ENCODE results near the gene RGS17. TPM values are rescaled to one million over a fixed set of nuclear protein-coding genes. Genes with fewer than 3 reads are reported as not detected.
A peak's percentile ranks its signal among the peaks of the same experiment; 100 is the strongest.
"Not testable (repeated sequence)": the region's sequence is repeated elsewhere in the genome, so short reads cannot be mapped to it uniquely, and the experiment has no call there.

RGS17 gene
- total and polyA plus RNA-seq, 2 of the 13 experiments (the other 11 are each of a cell fraction or from before 2014, with no cell fraction given), result 0.04 TPM; not detected in 1

- TF ChIP-seq ZNF496 (CRISPR knock-in tag; IDR thresholded peaks at IDR 0.05; ENCODE audit: insufficient replicate concordance) (no peak), REST (IDR thresholded peaks at IDR 0.05; ENCODE audit: borderline replicate concordance in 1 of 2, low read depth in 1 of 2, low read length in 2 of 2) (peak in 1 of 2 experiments; percentile 84; a peak in 2 of 4 replicates)
- in situ Hi-C loops (cut with HindIII; ENCODE audit: extremely low pct_ligation_motif_present, low pct_unique_long_range_greater_than_20kb), result no loop called here
- no peak overlapping the region for H2AFZ ChIP-seq (ENCODE audit: low read length)
- H4K20me1 ChIP-seq (ENCODE audit: insufficient read depth, low read length), result no peaks in the 10 kb centered on the region
- CTCF ChIA-PET (ENCODE audit: low intra/inter-chr PET ratio, low total read pairs), result no interaction called here
- H3K4me1 ChIP-seq (ENCODE audit: insufficient read depth, low read length), result no peaks in the 10 kb centered on the region
- no peak for ATAC-seq
- no peak for FAIRE-seq
- no peaks in the 10 kb centered on the region for H3K9me3 ChIP-seq (ENCODE audit: low read length)
- peaks cover 0 to 2% of the 10 kb centered on the region in 2 experiments; a peak in 1 of 5 replicates for H3K27me3 ChIP-seq (ENCODE audit: control insufficient read depth in 1 of 2, insufficient read depth in 2 of 2, low read length in 2 of 2)
- no TSS peak for BruUV-seq (replicated peaks)
- no peaks in the 10 kb centered on the region for H3K36me3 ChIP-seq (replicated peaks in 1 of 2; ENCODE audit: control insufficient read depth in 1 of 2, insufficient read depth in 2 of 2, low read length in 2 of 2)
- intact Hi-C loops (cut with micrococcal nuclease; ENCODE audit: unreplicated experiment), result no loop called here
- WGBS (ENCODE audit: low lambda C conversion rate), result 6% methylated on average over 1 of the region's 1 CpG
- POLR2A ChIA-PET, result no interaction called here
- no peak overlapping the region for H3K4me2 ChIP-seq (ENCODE audit: low read depth, low read length)
- no peak overlapping the region for H3K27ac ChIP-seq (ENCODE audit: extremely low read length, insufficient read depth, low read length)
- no peak for DNase-seq (ENCODE audit: low spot score)
- no peaks in the 10 kb centered on the region for H3K79me2 ChIP-seq (ENCODE audit: insufficient read depth, low read length)
- H3K4me3 ChIP-seq (replicated peaks in 1 of 3; ENCODE audit: insufficient read depth in 1 of 3, low read depth in 2 of 3, low read length in 3 of 3), result no peak overlapping the region
- no peak overlapping the region for H3K9ac ChIP-seq (ENCODE audit: insufficient read depth, low read depth, low read length)
These were observed 7.8 kb upstream of the RGS17 start for GRCh38 chr6:153138930-153139329.

- in situ Hi-C loops (cut with HindIII; ENCODE audit: extremely low pct_ligation_motif_present, low pct_unique_long_range_greater_than_20kb) (no loop called here), intact Hi-C loops (cut with micrococcal nuclease; ENCODE audit: unreplicated experiment) (no loop called here)
- no peak overlapping the region for H3K4me3 ChIP-seq (replicated peaks in 1 of 3; ENCODE audit: insufficient read depth in 1 of 3, low read depth in 2 of 3, low read length in 3 of 3)
- H4K20me1 ChIP-seq (ENCODE audit: insufficient read depth, low read length), result no peaks in the 10 kb centered on the region
- no peak overlapping the region for H3K4me2 ChIP-seq (ENCODE audit: low read depth, low read length)
- no peak for ATAC-seq
- FAIRE-seq, result no peak
- H3K9ac ChIP-seq (ENCODE audit: insufficient read depth, low read depth, low read length), result no peak overlapping the region
- no TSS peak for BruUV-seq (replicated peaks)
- TF ChIP-seq EED (CRISPR knock-in tag; IDR thresholded peaks at IDR 0.05) (no peak), RCOR2 (CRISPR knock-in tag; IDR thresholded peaks at IDR 0.05) (no peak), RNF2 (conservative IDR thresholded peaks at IDR 0.05; ENCODE audit: low read depth) (no peak), SOX13 (IDR thresholded peaks at IDR 0.05) (no peak), SOX13 (CRISPR knock-in tag; conservative IDR thresholded peaks at IDR 0.05 in 1 of 2, IDR thresholded peaks at IDR 0.05 in 1 of 2) (no peak), HOXA3 (CRISPR knock-in tag; IDR thresholded peaks at IDR 0.05) (no peak)
- CTCF ChIA-PET (ENCODE audit: low intra/inter-chr PET ratio, low total read pairs), result no interaction called here
- no peaks in the 10 kb centered on the region for H3K79me2 ChIP-seq (ENCODE audit: insufficient read depth, low read length)
- POLR2A ChIA-PET, result no interaction called here
- WGBS (ENCODE audit: low lambda C conversion rate), result 1% methylated on average over 2 of the region's 2 CpGs
- peaks cover 3% of the 10 kb centered on the region for H3K4me1 ChIP-seq (ENCODE audit: insufficient read depth, low read length)
- H2AFZ ChIP-seq (ENCODE audit: low read length), result no peak overlapping the region
- DNase-seq (ENCODE audit: low spot score), result no peak
- H3K36me3 ChIP-seq (replicated peaks in 1 of 2; ENCODE audit: control insufficient read depth in 1 of 2, insufficient read depth in 2 of 2, low read length in 2 of 2), result no peaks in the 10 kb centered on the region
- no peaks in the 10 kb centered on the region for H3K9me3 ChIP-seq (ENCODE audit: low read length)
- no peak overlapping the region for H3K27ac ChIP-seq (ENCODE audit: extremely low read length, insufficient read depth, low read length)
- peaks cover 3 to 20% of the 10 kb centered on the region in 2 experiments; a peak in 4 of 5 replicates for H3K27me3 ChIP-seq (ENCODE audit: control insufficient read depth in 1 of 2, insufficient read depth in 2 of 2, low read length in 2 of 2)
These were observed 4.6 kb upstream of the RGS17 start for GRCh38 chr6:153135681-153136080.

GRCh38 chr6:153133667-153134066 lies 2.6 kb upstream of the RGS17 start:
- H2AFZ ChIP-seq (ENCODE audit: low read length); H3K79me2 ChIP-seq (ENCODE audit: insufficient read depth, low read length); H4K20me1 ChIP-seq (ENCODE audit: insufficient read depth, low read length); H3K9me3 ChIP-seq (ENCODE audit: low read length); H3K4me2 ChIP-seq (ENCODE audit: low read depth, low read length); FAIRE-seq; H3K36me3 ChIP-seq (replicated peaks in 1 of 2; ENCODE audit: control insufficient read depth in 1 of 2, insufficient read depth in 2 of 2, low read length in 2 of 2); H3K9ac ChIP-seq (ENCODE audit: insufficient read depth, low read depth, low read length); BruUV-seq (replicated peaks); ATAC-seq; intact Hi-C loops (cut with micrococcal nuclease; ENCODE audit: unreplicated experiment); in situ Hi-C loops (cut with HindIII; ENCODE audit: extremely low pct_ligation_motif_present, low pct_unique_long_range_greater_than_20kb); POLR2A ChIA-PET; H3K4me3 ChIP-seq (replicated peaks in 1 of 3; ENCODE audit: insufficient read depth in 1 of 3, low read depth in 2 of 3, low read length in 3 of 3); H3K27ac ChIP-seq (ENCODE audit: extremely low read length, insufficient read depth, low read length); DNase-seq (ENCODE audit: low spot score); CTCF ChIA-PET (ENCODE audit: low intra/inter-chr PET ratio, low total read pairs): not testable (repeated sequence)
- Histone ChIP-seq H3K27me3 (ENCODE audit: control insufficient read depth in 1 of 2, insufficient read depth in 2 of 2, low read length in 2 of 2) (peaks cover 6 to 40% of the 10 kb centered on the region in 2 experiments; a peak in 4 of 5 replicates), H3K4me1 (ENCODE audit: insufficient read depth, low read length) (peaks cover 11% of the 10 kb centered on the region)
- 75% methylated on average over 21 of the region's 30 CpGs for WGBS (ENCODE audit: low lambda C conversion rate)
